ENCODE data around the gene RNF115. TPM values are rescaled to one million over a fixed set of nuclear protein-coding genes. Genes with fewer than 3 reads are reported as not detected.

Gene RNF115
- total RNA-seq, 1 donor from 2014 or later, result 48.2 TPM

Small RNA genes within 50 kb of the gene (microRNA-seq; reads per million reads assigned to microRNA genes)
- gene MIR6736 (ENCODE audit: borderline number of aligned reads), result not detected

Other genes with a start within 250 kb of the RNF115 start
- gene GPR89A, start 216.1 kb downstream of the RNF115 start, total RNA-seq, result 10.6 TPM
- not detected for gene PDZK1, start 116.7 kb downstream of the RNF115 start, total RNA-seq
- 0.37 TPM for gene CD160, start 104.6 kb downstream of the RNF115 start, total RNA-seq
- gene POLR3C, start 105 bp upstream of the RNF115 start, total RNA-seq, result 14.9 TPM
- gene NUDT17, start 21.5 kb upstream of the RNF115 start, total RNA-seq, result 3.4 TPM
- gene PIAS3, start 35.0 kb upstream of the RNF115 start, total RNA-seq, result 13.3 TPM
- gene ANKRD35, start 61.8 kb upstream of the RNF115 start, total RNA-seq, result 1.1 TPM
- 0.82 TPM for gene ITGA10, start 86.0 kb upstream of the RNF115 start, total RNA-seq
- 23.8 TPM for gene PEX11B, start 94.6 kb upstream of the RNF115 start, total RNA-seq
- 57.7 TPM for gene RBM8A, start 103.4 kb upstream of the RNF115 start, total RNA-seq
- 25.2 TPM for gene LIX1L, start 133.9 kb upstream of the RNF115 start, total RNA-seq
- gene ANKRD34A, start 140.5 kb upstream of the RNF115 start, total RNA-seq, result 0.52 TPM
- gene POLR3GL, start 140.6 kb upstream of the RNF115 start, total RNA-seq, result 44.0 TPM
- 954 TPM for gene TXNIP, start 172.5 kb upstream of the RNF115 start, total RNA-seq
- 71.9 TPM for gene HJV, start 197.6 kb upstream of the RNF115 start, total RNA-seq

All from left ventricle myocardium superior (tissue), 1 donor.